ENCODE results near the gene DGKD. TPM values are rescaled to one million over a fixed set of nuclear protein-coding genes. Genes with fewer than 3 reads are reported as not detected.

Gene DGKD
- total and polyA plus RNA-seq, 9 of the 15 experiments (the other 6 are each of a cell fraction or from before 2014, with no cell fraction given) = 0.52 to 29.5 (median 10.6) TPM

DNA sequence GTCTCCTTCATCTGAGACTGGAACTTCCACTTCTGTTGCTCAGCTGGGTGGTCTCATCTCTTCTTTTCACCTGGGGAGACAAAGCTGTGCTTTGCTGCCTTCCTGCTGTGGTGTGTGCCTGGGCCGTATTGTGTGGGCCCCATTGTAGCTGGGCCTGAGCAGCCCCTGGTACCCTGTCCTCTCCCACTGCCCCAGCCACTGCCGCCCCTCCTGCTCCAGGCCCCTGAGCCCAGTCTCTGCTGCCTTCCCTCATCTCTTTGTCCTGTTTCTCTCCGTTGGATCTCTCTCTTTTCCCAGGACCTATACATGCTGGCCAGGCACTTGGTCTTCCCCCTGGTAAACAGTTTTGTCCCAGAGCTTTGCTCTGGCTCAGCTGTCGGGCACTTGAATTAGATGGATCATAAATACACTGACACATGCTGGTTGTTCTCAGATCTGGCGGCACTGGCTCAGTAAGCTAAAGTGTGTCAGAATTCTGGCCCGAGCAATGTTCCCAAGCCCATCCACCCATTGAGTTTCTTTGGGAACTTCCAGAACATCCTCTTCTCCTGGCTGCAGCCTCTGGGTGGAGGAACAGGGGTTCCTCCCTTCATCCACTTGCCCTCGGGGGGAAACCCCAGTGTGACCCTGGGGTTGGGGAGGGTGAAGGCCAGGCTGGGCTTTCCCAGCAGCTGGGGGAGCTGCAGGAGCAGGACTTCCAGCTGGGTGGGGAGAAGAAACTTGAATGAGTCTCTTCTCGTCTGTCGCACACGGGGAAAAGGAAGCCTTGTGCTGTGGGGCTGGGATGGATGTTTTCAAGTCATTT lies 99.0 kb downstream of the DGKD start (continued):
- TF ChIP-seq, protein P1, sequence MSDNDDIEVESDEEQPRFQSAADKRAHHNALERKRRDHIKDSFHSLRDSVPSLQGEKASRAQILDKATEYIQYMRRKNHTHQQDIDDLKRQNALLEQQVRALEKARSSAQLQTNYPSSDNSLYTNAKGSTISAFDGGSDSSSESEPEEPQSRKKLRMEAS (CRISPR knock-in tag; IDR thresholded peaks at IDR 0.05) = no peak
- TF ChIP-seq TCF7L2 (IDR thresholded peaks at IDR 0.05; ENCODE audit: low read depth, low read length) = no peak
- no peak for TF ChIP-seq RAD51 (IDR thresholded peaks at IDR 0.05; ENCODE audit: borderline replicate concordance, low read depth)
- TF ChIP-seq ZBTB40 (IDR thresholded peaks at IDR 0.05) = no peak
- TF ChIP-seq ZBTB40 (CRISPR knock-in tag; IDR thresholded peaks at IDR 0.05) = no peak
- no peak for TF ChIP-seq HMG20A (CRISPR knock-in tag; conservative IDR thresholded peaks at IDR 0.05)
- TF ChIP-seq BDP1 (IDR thresholded peaks at IDR 0.05; ENCODE audit: insufficient read depth, insufficient read length) = no peak
